Endothelial cell of umbilical vein (primary cell): ENCODE data around the gene FBLN7. TPM values are rescaled to one million over a fixed set of nuclear protein-coding genes. Genes with fewer than 3 reads are reported as not detected.

Experiments
- BruUV-seq: library from RNA; stranded (reverse); fragments of 400-500 nt; replicated peaks from 2 replicates; lab custom pipeline; 2021; lab: Mats Ljungman, UMichigan
- CTCF ChIA-PET: fragments of 300-600, 350-600 bp; sonication (Branson Sonifier 250); formaldehyde crosslinking; loops from one replicate; lab custom pipeline; 2021; ENCODE audit warnings: antibody characterized with exemption, inconsistent platforms; lab: Charles Lee
- POLR2A ChIA-PET: fragments of 300-600, 350-600 bp; sonication (Branson Sonifier 250); formaldehyde crosslinking; loops from one replicate; lab custom pipeline; 2021; ENCODE audit warnings: antibody characterized with exemption, inconsistent platforms; lab: Charles Lee
- DNase-seq: peaks from one replicate; pipeline ENCODE4 v3.0.0-alpha.2; 2011; ENCODE audit warnings: low read depth, low spot score
- FAIRE-seq: peaks from 2 replicates; lab custom pipeline; 2011; peaks lifted over from hg19 to GRCh38; lab: Jason Lieb, UNC
- H2AFZ ChIP-seq: 2 replicates; pipeline ENCODE4 v1.6.0; 2012; ENCODE audit warnings: low read depth, low read length, control low read depth, inconsistent platforms
- H3K27ac ChIP-seq: 2 replicates; pipeline ENCODE4 v1.5.1; 2011; ENCODE audit warnings: low read depth, mild to moderate bottlenecking, control low read depth, low read length, moderate library complexity; ENCODE audit not compliant: insufficient read depth
- H3K27me3 ChIP-seq, 2 experiments: 2 replicates each; pipeline versions ENCODE4 v1.6.0 to v1.6.1; 2011; ENCODE audit warnings: low read length in 2 of 2, mixed read lengths in 1 of 2; ENCODE audit not compliant: control insufficient read depth in 2 of 2, insufficient read depth in 2 of 2
- H3K36me3 ChIP-seq, 2 experiments: 2 replicates in 1 of 2; 3 replicates in 1 of 2; pipeline ENCODE4 v1.5.1; 2011; ENCODE audit warnings: low read length in 2 of 2, mild to moderate bottlenecking in 1 of 2, moderate library complexity in 1 of 2; ENCODE audit not compliant: control insufficient read depth in 2 of 2, insufficient read depth in 2 of 2; ENCODE audit errors: extremely low read depth in 1 of 2
- H3K4me1 ChIP-seq: 3 replicates; pipeline ENCODE4 v1.5.1; 2011; ENCODE audit warnings: mild to moderate bottlenecking, low read length; ENCODE audit not compliant: control insufficient read depth, insufficient read depth; ENCODE audit errors: extremely low read depth
- H3K4me2 ChIP-seq: 2 replicates; pipeline ENCODE4 v1.6.1; 2011; ENCODE audit warnings: low read length, control low read depth, mixed read lengths; ENCODE audit not compliant: insufficient read depth
- H3K4me3 ChIP-seq, 3 experiments: fragments of 200-600 bp in 1 of 3; sonication (generic), shearing (Covaris generic) in 1 of 3; replicated peaks in 1 of 3; 2 replicates each; pipeline ENCODE4 v1.5.1; 2011 to 2016; ENCODE audit warnings: control low read depth in 3 of 3, low read length in 3 of 3, mild to moderate bottlenecking in 2 of 3, inconsistent platforms in 1 of 3, low read depth in 1 of 3, moderate library complexity in 1 of 3; ENCODE audit not compliant: insufficient read depth in 1 of 3
- H3K79me2 ChIP-seq: 2 replicates; pipeline ENCODE4 v1.6.0; 2012; ENCODE audit warnings: low read length, inconsistent platforms; ENCODE audit not compliant: control insufficient read depth, insufficient read depth
- H3K9ac ChIP-seq: replicated peaks from 2 replicates; pipeline ENCODE3; 2011; ENCODE audit warnings: low read length, control low read depth; ENCODE audit not compliant: insufficient read depth; ENCODE audit errors: extremely low read depth
- H3K9me1 ChIP-seq: replicated peaks from 3 replicates; pipeline ENCODE4 v1.6.0; 2011; ENCODE audit warnings: mild to moderate bottlenecking, low read length; ENCODE audit not compliant: control insufficient read depth, insufficient read depth; ENCODE audit errors: extremely low read depth
- H3K9me3 ChIP-seq: replicated peaks from 2 replicates; pipeline ENCODE4 v1.5.1; 2012; ENCODE audit warnings: low read length, inconsistent platforms; ENCODE audit not compliant: control insufficient read depth, insufficient read depth
- H4K20me1 ChIP-seq: replicated peaks from 2 replicates; pipeline ENCODE3; 2011; ENCODE audit warnings: mild to moderate bottlenecking, low read length; ENCODE audit not compliant: control insufficient read depth, insufficient read depth; ENCODE audit errors: extremely low read depth
- CTCF ChIP-seq, 2 donors: IDR thresholded peaks; 1 replicate in 1 of 2; 2 replicates in 1 of 2; pipeline ENCODE4 v1.5.1; 2011; ENCODE audit warnings: low read length in 2 of 2, mild to moderate bottlenecking in 2 of 2, moderate library complexity in 2 of 2, control low read depth in 1 of 2, inconsistent platforms in 1 of 2, low read depth in 1 of 2; ENCODE audit not compliant: insufficient read depth in 1 of 2; ENCODE audit errors: extremely low read depth in 1 of 2
- EZH2 ChIP-seq: IDR thresholded peaks from 2 replicates; pipeline ENCODE4 v1.6.1; 2012; ENCODE audit warnings: borderline replicate concordance, low read depth, mild to moderate bottlenecking, moderate library complexity, low read length, inconsistent platforms; ENCODE audit not compliant: severe bottlenecking
- FOS ChIP-seq: IDR thresholded peaks from 2 replicates; pipeline ENCODE4 v1.6.1; 2011; ENCODE audit warnings: mild to moderate bottlenecking, low read length, moderate library complexity, borderline replicate concordance; ENCODE audit not compliant: insufficient read depth
- GATA2 ChIP-seq: IDR thresholded peaks from 2 replicates; pipeline ENCODE4 v1.7.0; 2011; ENCODE audit warnings: low read depth, mild to moderate bottlenecking, moderate library complexity, mixed read lengths, low read length; ENCODE audit not compliant: insufficient read length, insufficient read depth
- JUN ChIP-seq: IDR thresholded peaks from 2 replicates; pipeline ENCODE4 v1.6.1; 2011; ENCODE audit warnings: borderline replicate concordance, low read depth; ENCODE audit not compliant: insufficient read length, insufficient read depth
- MYC ChIP-seq: IDR thresholded peaks from one replicate; pipeline ENCODE4 v1.6.1; 2011; ENCODE audit warnings: mild to moderate bottlenecking, low read depth, low read length
- POLR2A ChIP-seq: IDR thresholded peaks from 2 replicates; pipeline ENCODE4 v1.6.1; 2012; ENCODE audit warnings: low read depth, mild to moderate bottlenecking, control low read depth, low read length
- POLR2AphosphoS5 ChIP-seq: IDR thresholded peaks from 2 replicates; pipeline ENCODE4 v1.6.1; 2012; ENCODE audit warnings: low read depth, mild to moderate bottlenecking, control low read depth, low read length, moderate library complexity; ENCODE audit not compliant: insufficient read depth
- dilution Hi-C: fragments of 300-500 bp; cut with MboI; formaldehyde crosslinking; loops from one replicate; pipeline ENCODE4 v1.15.0; 2019; ENCODE audit warnings: low sequenced_read_pairs; ENCODE audit not compliant: extremely low pct_ligation_motif_present
- intact Hi-C: fragments of 100-400 bp; cut with micrococcal nuclease; formaldehyde crosslinking; loops from one replicate; pipeline ENCODE4 v1.10.0; 2022
- polyA plus RNA-seq, 4 experiments: library from polyadenylated mRNA; depleted of rRNA in 3 of 4; stranded (reverse) in 3 of 4; unstranded in 1 of 4; fragments of >200 nt; gene quantifications; 2 replicates each; pipeline versions ENCODE4 v1.2.1 to v1.2.3, GENCODE V29; 2011 to 2012; ENCODE audit warnings: missing spikeins in 1 of 4
- total RNA-seq: library from RNA; stranded (reverse); gene quantifications from 2 replicates; pipeline ENCODE4 v1.2.3, GENCODE V29; 2021
- TF ChIP-seq, protein P1 (sequence below): IDR thresholded peaks from 2 replicates; pipeline ENCODE4 v1.6.1; 2011; ENCODE audit not compliant: insufficient read depth, insufficient read length

The FBLN7 gene
- total and polyA plus RNA-seq, 2 donors (not counting 3 experiments of a cell fraction or from before 2014, with no cell fraction given) = 3.1 to 3.3 TPM

- intact Hi-C loops = no loop called here
- no peaks in the 10 kb centered on the region for H3K9me3 ChIP-seq
- dilution Hi-C loops = no loop called here
Observed at GRCh38 chr2:112089375-112089774, 48.8 kb upstream of the FBLN7 start.

GRCh38 chr2:112092286-112093041, 45.7 kb upstream of the FBLN7 start:
- ChIA-PET CTCF (interaction anchor here (1.0 to 2.7 kb wide), 4 partner anchors 17 to 205 kb away, joined by 3 to 9 read pairs (median 6); partner anchors contain the start of gene TMEM87B), POLR2A (interaction anchor here (1.5 kb wide), 1 partner anchor 38 kb away, joined by 3 read pairs; the partner anchor contains the start of gene TMEM87B)
- Histone ChIP-seq H3K4me2 (peak overlapping the region; percentile 43), H3K9me3 (no peaks in the 10 kb centered on the region), H3K4me1 (peaks cover 30% of the 10 kb centered on the region), H3K27ac (peak overlapping the region; percentile 90), H2AFZ (peak overlapping the region; percentile 3), H4K20me1 (no peaks in the 10 kb centered on the region), H3K27me3 (no peaks in the 10 kb centered on the region), H3K9ac (peak overlapping the region; percentile 56), H3K79me2 (no peaks in the 10 kb centered on the region), H3K9me1 (no peaks in the 10 kb centered on the region), H3K4me3 (no peak overlapping the region), H3K36me3 (peaks cover 16 to 21% of the 10 kb centered on the region in 2 experiments)
- TF ChIP-seq POLR2A (peak; percentile 15), POLR2AphosphoS5 (peak; percentile 42), FOS (peak; percentile 64), CTCF (IDR thresholded peaks at IDR 0.05; ENCODE audit: extremely low read depth in 1 of 2, insufficient read depth in 1 of 2, low read depth in 1 of 2, low read length in 2 of 2) (no peak), MYC (no peak), JUN (peak; percentile 48), GATA2 (no peak), EZH2 (no peak)
- TF ChIP-seq, protein P1, sequence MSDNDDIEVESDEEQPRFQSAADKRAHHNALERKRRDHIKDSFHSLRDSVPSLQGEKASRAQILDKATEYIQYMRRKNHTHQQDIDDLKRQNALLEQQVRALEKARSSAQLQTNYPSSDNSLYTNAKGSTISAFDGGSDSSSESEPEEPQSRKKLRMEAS = no peak
- DNase-seq (peak; percentile 89), FAIRE-seq (peak; percentile 73)
- intact Hi-C loops = loop anchor here (1.0 to 2.0 kb wide), 2 partner anchors 16 to 36 kb away; no protein-coding TSS in a partner anchor
- BruUV-seq = no TSS peak
- dilution Hi-C loops = no loop called here

More at GRCh38 chr2:112089375-112089774, 48.8 kb upstream of the FBLN7 start:
- H3K4me3 ChIP-seq = no peak overlapping the region
- peaks cover 19 to 33% of the 10 kb centered on the region in 2 experiments for H3K36me3 ChIP-seq
- DNase-seq (peak; percentile 17), FAIRE-seq (peak; percentile 28)
- no peaks in the 10 kb centered on the region for H3K79me2 ChIP-seq
- TF ChIP-seq JUN (no peak), GATA2 (no peak), POLR2AphosphoS5 (no peak), POLR2A (no peak), FOS (no peak), EZH2 (no peak)
- TF ChIP-seq, protein P1 = no peak
- H3K4me1 ChIP-seq = peaks cover 30% of the 10 kb centered on the region
- no peaks in the 10 kb centered on the region for H3K9me1 ChIP-seq
- no TSS peak for BruUV-seq
- ChIA-PET POLR2A (no interaction called here), CTCF (no interaction called here)
- H3K27ac ChIP-seq = no peak overlapping the region
- no peaks in the 10 kb centered on the region for H3K27me3 ChIP-seq
- no peaks in the 10 kb centered on the region for H4K20me1 ChIP-seq
- H3K4me2 ChIP-seq = no peak overlapping the region
- no peak overlapping the region for H3K9ac ChIP-seq
- H2AFZ ChIP-seq = no peak overlapping the region
